ENCODE data around the gene HLA-C.

DNA sequence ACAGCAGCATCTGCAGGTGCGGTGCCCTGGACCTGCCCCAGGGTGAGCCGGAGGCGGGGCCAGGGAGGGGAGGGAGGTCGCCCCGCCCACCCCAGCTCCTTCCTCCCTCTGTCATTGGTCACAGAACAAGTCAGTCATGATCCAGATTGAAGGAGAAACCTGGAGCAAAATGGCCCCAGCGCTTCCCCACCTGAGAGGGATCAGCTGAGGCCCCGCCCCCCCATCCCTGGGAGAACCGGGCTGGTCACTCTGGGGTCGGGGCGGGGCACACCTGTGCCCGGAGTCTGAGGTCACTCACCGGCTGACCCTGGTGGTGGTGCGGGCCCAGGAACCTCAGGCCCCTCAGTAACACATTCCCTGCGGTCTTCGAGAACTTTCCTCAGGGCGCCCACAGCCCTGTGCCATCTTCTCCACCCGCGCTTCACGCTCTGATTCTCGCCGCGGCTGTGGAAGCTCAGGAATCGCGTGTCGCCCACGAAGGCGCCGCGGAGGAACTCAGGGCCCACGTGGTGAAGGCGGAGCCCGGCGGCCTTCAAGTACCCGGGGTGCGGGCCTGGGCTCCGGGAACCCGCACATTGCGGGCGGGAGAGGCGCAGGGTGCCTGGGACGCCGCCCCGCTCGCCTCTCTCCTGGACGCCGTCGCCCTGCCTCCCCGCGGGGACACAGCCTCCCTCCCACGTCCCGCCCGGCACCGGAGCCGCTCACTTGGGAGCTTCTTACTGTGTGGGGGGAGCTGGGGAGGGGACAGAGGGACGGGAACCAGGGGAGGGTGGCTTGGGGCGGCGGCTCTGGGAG, 36.4 kb upstream of the HLA-C start:
- no peak for TF ChIP-seq CTCF (IDR thresholded peaks at IDR 0.05)
- no peak for TF ChIP-seq EP300 (IDR thresholded peaks at IDR 0.05)
- TF ChIP-seq POLR2A (IDR thresholded peaks at IDR 0.05): no peak
- no peak for TF ChIP-seq POLR2AphosphoS5 (IDR thresholded peaks at IDR 0.05)
